ENCODE measurements around the gene GET3. TPM values are rescaled to one million over a fixed set of nuclear protein-coding genes. Genes with fewer than 3 reads are reported as not detected.

Gene GET3
- total and polyA plus RNA-seq, 8 donors: 51.4 to 71.2 (median 58.6) TPM

DNA sequence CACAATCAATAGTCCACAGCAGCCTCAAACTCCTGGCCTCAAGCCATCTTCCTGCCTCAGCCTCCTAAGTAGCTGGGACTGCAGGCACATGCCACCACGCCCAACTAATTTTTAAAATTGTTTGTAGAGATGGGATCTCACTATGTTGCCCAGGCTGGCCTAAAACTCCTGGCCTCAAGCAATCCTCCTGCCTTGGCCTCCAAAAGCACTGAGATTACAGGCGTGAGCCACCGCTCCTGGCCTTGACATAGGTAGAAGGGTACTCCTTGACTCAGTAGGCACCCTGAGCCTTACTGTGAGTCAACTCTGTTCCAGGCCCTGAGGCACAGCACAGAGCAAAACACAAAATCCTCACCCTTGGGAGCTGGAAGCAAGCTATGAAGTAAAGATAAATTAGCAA lies 21.4 kb upstream of the GET3 start:
- peaks cover 10 to 13% of the 10 kb centered on the region in 2 donors for H3K4me1 ChIP-seq
- H3K4me3 ChIP-seq: no peak overlapping the region
- DNase-seq (no peak), ATAC-seq (no peak)
- no peaks in the 10 kb centered on the region for H3K9me3 ChIP-seq
- H3K36me3 ChIP-seq: peaks cover 0 to 80% of the 10 kb centered on the region in 2 donors
- intact Hi-C loops (cut with DNase I): no loop called here
- no peak overlapping the region for H3K27ac ChIP-seq
- H3K27me3 ChIP-seq: no peaks in the 10 kb centered on the region
- no peak for TF ChIP-seq CTCF (IDR thresholded peaks at IDR 0.05)

DNA sequence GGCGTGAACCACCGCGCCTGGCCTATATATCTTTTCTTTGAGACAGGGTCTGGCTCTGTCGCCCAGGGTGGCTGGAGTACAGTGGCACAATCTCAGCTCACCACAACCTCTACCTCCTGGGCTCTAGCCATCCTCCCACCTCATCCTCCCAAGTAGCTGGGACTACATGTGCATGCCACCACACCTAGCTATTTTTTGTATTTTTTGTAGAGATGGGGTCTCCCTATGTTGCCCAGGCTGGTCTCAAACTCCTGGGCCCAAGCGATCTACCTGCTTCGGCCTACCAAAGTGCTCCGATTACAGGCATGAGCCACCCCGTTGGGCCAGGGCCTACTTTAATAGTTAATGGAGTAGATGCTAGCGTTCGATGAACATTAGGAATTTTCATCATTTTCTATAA lies 17.0 kb upstream of the GET3 start:
- peak overlapping the region; percentile 44 to 63 for H3K4me3 ChIP-seq
- H3K9me3 ChIP-seq: no peaks in the 10 kb centered on the region
- intact Hi-C loops (cut with DNase I): no loop called here
- TF ChIP-seq CTCF (IDR thresholded peaks at IDR 0.05): no peak
- peaks cover 0 to 39% of the 10 kb centered on the region in 2 donors for H3K36me3 ChIP-seq
- H3K27me3 ChIP-seq: no peaks in the 10 kb centered on the region
- peaks cover 11 to 40% of the 10 kb centered on the region in 2 donors for H3K4me1 ChIP-seq
- DNase-seq (no peak), ATAC-seq (no peak)
- no peak overlapping the region for H3K27ac ChIP-seq

GRCh38 chr19:12720851-12721655 lies 16.2 kb upstream of the GET3 start:
- Histone ChIP-seq H3K9me3 (no peaks in the 10 kb centered on the region), H3K4me3 (peak overlapping the region; percentile 44 to 63), H3K27ac (peak overlapping the region; percentile 79 to 89), H3K27me3 (no peaks in the 10 kb centered on the region), H3K4me1 (peaks cover 11 to 40% of the 10 kb centered on the region in 2 donors), H3K36me3 (peaks cover 0 to 31% of the 10 kb centered on the region in 2 donors)
- DNase-seq: peak in 2 of 4 donors; percentile 13 to 83
- peak; percentile 11 for ATAC-seq
- no peak for TF ChIP-seq CTCF (IDR thresholded peaks at IDR 0.05)
- intact Hi-C loops (cut with DNase I): no loop called here

- TF ChIP-seq CTCF (IDR thresholded peaks at IDR 0.05): no peak
- intact Hi-C loops (cut with DNase I): no loop called here
- peaks cover 0 to 23% of the 10 kb centered on the region in 2 donors for H3K36me3 ChIP-seq
Observed at GRCh38 chr19:12721656-12722565, 15.4 kb upstream of the GET3 start.

More at GRCh38 chr19:12721656-12722565, 15.4 kb upstream of the GET3 start:
- Histone ChIP-seq H3K4me1 (peaks cover 11 to 40% of the 10 kb centered on the region in 2 donors), H3K4me3 (peak overlapping the region; percentile 44 to 63), H3K27me3 (no peaks in the 10 kb centered on the region), H3K27ac (peak overlapping the region; percentile 79 to 89), H3K9me3 (no peaks in the 10 kb centered on the region)
- DNase-seq (peak; percentile 56 to 87 (median 78)), ATAC-seq (peak; percentile 43)
